ENCODE measurements around the gene CDC27.

DNA sequence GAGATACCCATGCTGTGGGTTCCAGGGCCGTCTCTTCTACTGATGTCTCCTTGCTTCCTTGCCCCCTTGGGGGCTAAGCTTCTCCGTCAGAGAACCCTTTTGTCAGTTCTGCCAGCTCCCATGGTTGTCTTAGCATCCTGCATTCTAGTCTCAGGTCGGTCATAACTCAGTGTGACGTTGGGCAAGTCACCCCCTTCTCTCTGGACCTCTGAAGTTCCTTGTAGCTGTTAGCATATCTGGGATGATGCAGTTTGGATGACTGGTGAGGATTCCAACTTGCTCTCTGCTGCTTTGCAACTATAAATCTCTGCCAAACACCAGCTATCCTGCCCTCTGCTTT lies 11.2 kb upstream of the CDC27 start:
- TF ChIP-seq, protein P1, sequence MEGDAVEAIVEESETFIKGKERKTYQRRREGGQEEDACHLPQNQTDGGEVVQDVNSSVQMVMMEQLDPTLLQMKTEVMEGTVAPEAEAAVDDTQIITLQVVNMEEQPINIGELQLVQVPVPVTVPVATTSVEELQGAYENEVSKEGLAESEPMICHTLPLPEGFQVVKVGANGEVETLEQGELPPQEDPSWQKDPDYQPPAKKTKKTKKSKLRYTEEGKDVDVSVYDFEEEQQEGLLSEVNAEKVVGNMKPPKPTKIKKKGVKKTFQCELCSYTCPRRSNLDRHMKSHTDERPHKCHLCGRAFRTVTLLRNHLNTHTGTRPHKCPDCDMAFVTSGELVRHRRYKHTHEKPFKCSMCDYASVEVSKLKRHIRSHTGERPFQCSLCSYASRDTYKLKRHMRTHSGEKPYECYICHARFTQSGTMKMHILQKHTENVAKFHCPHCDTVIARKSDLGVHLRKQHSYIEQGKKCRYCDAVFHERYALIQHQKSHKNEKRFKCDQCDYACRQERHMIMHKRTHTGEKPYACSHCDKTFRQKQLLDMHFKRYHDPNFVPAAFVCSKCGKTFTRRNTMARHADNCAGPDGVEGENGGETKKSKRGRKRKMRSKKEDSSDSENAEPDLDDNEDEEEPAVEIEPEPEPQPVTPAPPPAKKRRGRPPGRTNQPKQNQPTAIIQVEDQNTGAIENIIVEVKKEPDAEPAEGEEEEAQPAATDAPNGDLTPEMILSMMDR (IDR thresholded peaks at IDR 0.05) = no peak
- no peak for TF ChIP-seq POLR2A (IDR thresholded peaks at IDR 0.05)

All from lower leg skin (tissue), 3 donors.